Activated CD8-positive, alpha-beta memory T cell treated with anti-CD3 and anti-CD28 coated beads, Interleukin-2, amount 50 U/mL, for 1 hour (primary cell): ENCODE data around the gene PRIMPOL.

Experiments used
- DNase-seq: peaks from one replicate; pipeline ENCODE4 v3.0.0-alpha.2; 2020; ENCODE audit errors: extremely low read depth

Gene PRIMPOL

GRCh38 chr4:184666670-184667069 is 17.1 kb downstream of the PRIMPOL start:
- no peak for DNase-seq

DNA sequence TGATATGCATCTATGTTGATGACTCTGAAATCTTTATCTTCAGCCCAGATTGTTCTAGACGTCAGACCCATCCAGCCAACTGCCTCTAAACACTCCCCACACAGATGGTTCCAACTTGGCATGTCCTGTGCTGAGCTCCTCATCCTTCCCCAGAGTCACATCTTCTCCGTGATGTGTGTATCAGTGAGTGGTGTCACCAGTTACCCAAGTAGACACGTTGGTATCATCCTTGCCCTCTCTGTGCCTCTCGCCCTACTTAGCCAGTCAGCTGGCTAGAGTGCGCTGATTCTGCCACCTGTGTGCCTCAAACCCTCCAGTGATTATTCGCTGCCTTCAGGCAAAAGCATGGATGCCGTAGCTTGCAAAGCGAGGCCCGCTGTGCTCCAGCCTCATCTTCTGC is 18.6 kb downstream of the PRIMPOL start:
- DNase-seq = no peak

DNA sequence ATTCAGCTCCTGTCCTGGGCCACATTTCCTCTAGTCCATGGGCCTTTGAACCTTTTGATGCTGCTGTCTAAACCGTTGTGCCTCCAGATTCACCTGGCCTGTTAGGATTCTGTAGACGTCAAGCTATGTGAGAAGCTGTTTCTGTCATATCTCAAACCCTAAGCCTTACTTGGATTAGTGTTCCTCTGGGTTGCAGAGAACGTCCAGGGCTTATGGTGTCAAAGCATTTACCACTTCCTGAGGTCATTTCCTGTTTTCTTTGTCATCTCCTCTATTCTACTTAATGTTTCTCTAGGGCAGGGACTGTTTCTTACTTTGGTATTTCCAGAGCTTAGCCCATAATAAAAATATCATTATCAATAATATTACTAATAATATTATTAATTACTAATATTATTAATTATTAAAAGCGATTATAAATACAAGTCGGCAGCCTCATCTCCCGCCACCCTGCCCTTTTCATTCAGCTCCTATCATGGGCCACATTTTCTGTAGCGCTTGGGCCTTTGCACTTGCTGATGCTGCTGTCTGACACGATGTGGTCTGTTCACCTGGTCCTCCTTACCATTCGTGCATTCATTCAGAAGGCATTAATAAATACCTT is 19.1 kb downstream of the PRIMPOL start:
- DNase-seq = no peak

DNA sequence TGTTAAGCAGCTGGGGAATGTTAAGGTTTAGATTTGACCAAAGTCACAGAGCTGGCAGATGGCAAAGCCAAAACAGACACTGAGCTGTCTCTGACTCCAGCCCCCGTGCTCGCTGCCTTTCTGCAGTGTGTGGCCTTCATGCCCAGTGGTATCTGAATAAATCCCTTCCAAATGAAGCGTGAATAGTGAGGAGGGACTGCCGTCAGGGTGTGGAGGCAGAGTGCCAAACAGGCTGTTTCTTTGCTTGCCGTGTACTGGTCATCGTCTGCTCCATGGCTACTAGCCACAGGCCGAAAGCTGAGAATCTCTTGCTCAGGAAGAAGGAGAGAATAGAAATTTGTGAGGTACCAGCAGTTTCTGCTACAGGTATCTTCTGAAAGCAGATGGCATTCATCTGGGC is 19.7 kb downstream of the PRIMPOL start:
- DNase-seq = no peak

DNA sequence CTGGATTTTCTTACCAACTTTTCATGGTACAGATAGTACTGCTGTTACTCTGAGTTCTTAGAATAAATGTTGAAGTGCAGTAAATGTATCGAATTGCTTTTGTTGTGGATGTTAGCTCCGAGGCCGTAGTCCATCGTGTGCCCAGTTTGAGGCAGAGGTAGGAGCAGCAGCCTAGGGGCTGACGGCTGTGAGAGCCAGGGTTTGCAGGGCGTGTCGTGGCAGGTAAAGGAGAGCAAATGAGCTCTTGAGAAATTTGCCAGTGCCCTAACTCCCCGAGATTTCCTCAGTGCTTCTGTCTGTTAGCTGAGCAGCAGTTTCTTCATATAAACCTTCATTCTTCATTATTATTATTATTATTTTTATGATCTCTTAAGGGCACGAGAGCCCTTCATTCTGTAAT is 21.6 kb downstream of the PRIMPOL start:
- no peak for DNase-seq

- DNase-seq = no peak
These were observed 23.2 kb downstream of the PRIMPOL start for GRCh38 chr4:184672741-184673140.

DNA sequence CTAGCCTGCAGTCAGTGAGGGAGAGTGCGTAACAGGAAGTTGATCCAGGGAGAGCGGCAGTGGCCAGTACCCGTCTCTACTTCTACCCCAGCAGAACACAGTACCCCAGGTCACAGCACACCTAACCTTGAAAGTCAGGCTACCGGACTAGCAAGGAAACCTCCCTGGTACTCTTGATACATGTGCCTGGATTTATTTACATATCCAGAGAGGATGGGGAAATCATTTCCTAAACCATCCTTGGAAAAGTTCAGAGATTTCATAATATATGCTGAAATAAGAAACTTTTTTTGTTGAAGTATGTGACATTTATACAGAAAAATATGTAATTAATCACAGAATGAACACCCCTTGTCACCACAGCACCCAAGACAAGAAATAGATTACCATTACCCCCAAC is 24.5 kb downstream of the PRIMPOL start:
- no peak for DNase-seq

- DNase-seq = no peak
These were observed 25.5 kb downstream of the PRIMPOL start for GRCh38 chr4:184675018-184675417.

GRCh38 chr4:184675821-184676492 is 26.4 kb downstream of the PRIMPOL start:
- no peak for DNase-seq

- DNase-seq = no peak
These were observed 31.2 kb downstream of the PRIMPOL start for GRCh38 chr4:184680698-184681097.

GRCh38 chr4:184681916-184682315 is 32.4 kb downstream of the PRIMPOL start:
- DNase-seq = no peak

DNA sequence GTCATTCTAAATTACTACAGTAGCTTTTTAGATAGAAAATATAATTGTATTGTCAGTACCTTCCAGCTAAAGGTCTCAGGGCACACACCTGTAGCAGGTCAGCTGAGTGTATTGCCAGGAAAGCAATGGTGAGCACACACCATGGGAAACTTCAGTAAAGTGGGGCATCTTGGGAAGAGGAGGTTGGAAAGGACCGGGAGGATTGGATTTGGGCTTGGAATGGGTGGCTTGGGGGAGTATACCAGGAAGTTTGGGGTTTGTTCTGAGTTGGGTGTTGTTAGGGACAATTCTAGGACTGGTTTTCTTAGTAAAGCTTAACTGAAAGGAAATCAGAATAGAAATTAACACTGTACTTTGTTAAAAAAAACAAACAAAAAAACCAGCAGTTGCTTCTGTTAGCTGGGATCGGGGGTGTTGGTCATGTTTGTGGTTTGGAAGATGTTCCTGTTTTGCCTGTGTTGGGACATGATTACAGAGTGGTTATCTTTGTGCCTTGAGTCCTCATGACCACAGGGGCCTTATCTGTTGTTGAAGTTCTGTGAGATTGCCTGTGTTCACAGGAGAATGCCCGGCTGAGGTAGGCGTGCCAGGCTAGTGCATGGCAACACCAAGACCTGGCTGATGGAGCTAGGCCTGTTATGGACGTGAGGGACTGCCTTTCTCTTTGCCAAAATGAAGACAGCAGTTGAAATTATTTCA is 35.1 kb downstream of the PRIMPOL start:
- DNase-seq = no peak

DNA sequence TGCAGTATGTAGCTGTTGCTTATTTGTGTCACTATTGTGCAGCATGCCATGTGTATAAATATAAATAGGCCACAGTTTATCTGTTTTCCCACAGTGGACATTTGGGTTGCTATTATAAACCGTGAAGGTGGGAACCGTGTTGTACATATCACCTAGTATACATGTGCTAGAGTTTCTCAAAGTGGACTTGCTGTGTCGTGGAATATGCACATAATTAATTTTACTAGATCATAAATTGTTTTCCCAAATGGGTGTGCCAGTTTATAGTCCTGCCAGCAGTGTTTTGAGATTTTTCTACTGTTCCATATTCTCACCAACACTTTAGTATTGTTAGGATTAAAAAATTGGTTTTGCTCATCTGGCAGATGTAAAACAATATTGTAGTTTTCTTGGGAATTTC is 38.5 kb downstream of the PRIMPOL start:
- DNase-seq = no peak

GRCh38 chr4:184688447-184688846 is 38.9 kb downstream of the PRIMPOL start:
- DNase-seq = no peak

- no peak for DNase-seq
These were observed 40.1 kb downstream of the PRIMPOL start for GRCh38 chr4:184689681-184690080.

- no peak for DNase-seq
These were observed 43.5 kb downstream of the PRIMPOL start for GRCh38 chr4:184693056-184693455.

GRCh38 chr4:184694412-184694956 is 44.9 kb downstream of the PRIMPOL start:
- no peak for DNase-seq

DNA sequence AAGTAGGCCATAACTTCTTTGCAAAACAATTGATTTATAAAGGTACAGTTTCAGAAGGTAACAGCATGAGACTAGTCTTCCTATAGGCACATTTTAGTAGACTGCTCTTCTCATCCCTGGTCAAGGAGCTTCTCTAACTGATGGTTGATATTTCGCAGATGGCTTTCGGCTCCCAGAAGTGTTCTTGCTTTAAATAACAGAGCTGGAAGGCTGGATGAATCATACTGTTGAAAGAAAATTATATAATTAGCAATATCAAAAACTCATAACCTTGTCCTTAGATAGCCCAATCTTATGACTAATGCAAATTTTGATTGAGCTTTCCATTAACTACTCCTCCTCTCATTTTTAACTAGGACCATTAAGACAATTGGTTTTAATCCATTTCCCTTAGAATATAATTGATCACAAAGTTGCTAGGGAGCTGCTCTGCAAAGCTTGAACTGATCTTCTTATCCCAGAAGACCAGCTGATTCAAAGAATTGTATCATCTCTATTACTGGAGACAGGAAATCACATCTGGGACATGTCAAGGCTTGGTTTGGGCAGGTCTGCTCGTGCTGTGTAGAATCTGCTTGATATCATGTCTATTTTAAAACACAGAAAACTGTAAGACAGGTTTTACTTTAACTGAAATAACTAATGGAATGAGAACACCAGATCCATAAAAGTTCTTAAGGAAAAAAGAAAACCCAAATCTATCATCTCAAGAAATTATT is 45.8 kb downstream of the PRIMPOL start:
- no peak for DNase-seq

DNA sequence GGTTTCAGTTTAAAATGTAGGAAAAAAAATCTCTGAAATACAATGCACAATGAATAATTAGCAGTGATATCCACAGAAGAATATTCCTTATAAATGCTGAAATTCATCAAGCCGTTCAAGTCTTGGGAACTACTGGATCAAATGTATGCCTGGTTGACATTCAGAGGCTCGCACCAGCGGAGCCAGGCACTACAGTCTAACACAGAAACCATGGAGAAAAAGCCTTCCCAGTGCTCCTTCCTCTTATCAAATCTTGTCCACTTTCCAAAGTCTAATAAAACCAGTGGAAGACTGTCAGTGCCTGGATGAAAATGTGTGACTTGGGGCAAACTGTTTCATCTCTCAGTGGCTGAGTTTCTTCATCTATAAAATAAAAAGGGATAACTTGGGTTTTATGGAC is 48.4 kb downstream of the PRIMPOL start:
- DNase-seq = no peak

GRCh38 chr4:184699941-184700340 is 50.4 kb downstream of the PRIMPOL start:
- no peak for DNase-seq

GRCh38 chr4:184702114-184702513 is 52.6 kb downstream of the PRIMPOL start:
- DNase-seq = no peak

- DNase-seq = no peak
These were observed 56.2 kb downstream of the PRIMPOL start for GRCh38 chr4:184705692-184706091.
